Keratinocyte (primary cell): Measurements from ENCODE around the gene SORBS1. TPM values are rescaled to one million over a fixed set of nuclear protein-coding genes. Genes with fewer than 3 reads are reported as not detected.

Experiments
- DNase-seq: peaks from one replicate; pipeline ENCODE4 v3.0.0-alpha.2; 2011; ENCODE audit warnings: low read depth, missing footprints, low spot score
- FAIRE-seq: peaks from 2 replicates; lab custom pipeline; 2011; peaks lifted over from hg19 to GRCh38; lab: Jason Lieb, UNC
- H2AFZ ChIP-seq: 2 replicates; pipeline ENCODE4 v1.6.0; 2012; ENCODE audit warnings: low read length, control low read depth, inconsistent platforms; ENCODE audit not compliant: control insufficient read depth
- H3K27ac ChIP-seq: 2 replicates; pipeline ENCODE4 v1.5.1; 2011; ENCODE audit warnings: low read length; ENCODE audit not compliant: control insufficient read depth, insufficient read depth
- H3K27me3 ChIP-seq: 3 replicates; pipeline ENCODE4 v1.6.0; 2011; ENCODE audit warnings: low read length; ENCODE audit not compliant: control insufficient read depth, insufficient read depth; ENCODE audit errors: extremely low read depth
- H3K36me3 ChIP-seq, 2 experiments: 2 replicates in 1 of 2; 3 replicates in 1 of 2; pipeline ENCODE4 v1.5.1; 2011; ENCODE audit warnings: low read length in 2 of 2, mild to moderate bottlenecking in 1 of 2; ENCODE audit not compliant: control insufficient read depth in 2 of 2, insufficient read depth in 2 of 2; ENCODE audit errors: extremely low read depth in 1 of 2
- H3K4me1 ChIP-seq: 3 replicates; pipeline ENCODE4 v1.5.1; 2011; ENCODE audit warnings: low read length; ENCODE audit not compliant: control insufficient read depth, insufficient read depth; ENCODE audit errors: extremely low read depth
- H3K4me2 ChIP-seq: 3 replicates; pipeline ENCODE4 v1.6.0; 2011; ENCODE audit warnings: low read depth, low read length; ENCODE audit not compliant: control insufficient read depth, insufficient read depth; ENCODE audit errors: extremely low read depth
- H3K4me3 ChIP-seq, 3 experiments: fragments of 200-600 bp in 1 of 3; sonication (generic) in 1 of 3; 2 replicates in 2 of 3; 3 replicates in 1 of 3; pipeline ENCODE4 v1.5.1; 2011 to 2016; ENCODE audit warnings: low read length in 3 of 3, mild to moderate bottlenecking in 3 of 3, control low read depth in 2 of 3, inconsistent platforms in 1 of 3, low read depth in 1 of 3, mixed read lengths in 1 of 3, mixed run types in 1 of 3, moderate library complexity in 1 of 3; ENCODE audit not compliant: control insufficient read depth in 2 of 3, insufficient read depth in 2 of 3; ENCODE audit errors: extremely low read depth in 1 of 3
- H3K79me2 ChIP-seq: 2 replicates; pipeline ENCODE4 v1.6.0; 2012; ENCODE audit warnings: low read length; ENCODE audit not compliant: control insufficient read depth, insufficient read depth
- H3K9ac ChIP-seq: 3 replicates; pipeline ENCODE4 v1.6.0; 2011; ENCODE audit warnings: low read length; ENCODE audit not compliant: control insufficient read depth, insufficient read depth; ENCODE audit errors: extremely low read depth
- H3K9me1 ChIP-seq: 3 replicates; pipeline ENCODE4 v1.6.0; 2011; ENCODE audit warnings: low read length; ENCODE audit not compliant: control insufficient read depth, insufficient read depth; ENCODE audit errors: extremely low read depth
- H3K9me3 ChIP-seq: 2 replicates; pipeline ENCODE4 v1.5.1; 2012; ENCODE audit warnings: low read depth, low read length; ENCODE audit not compliant: control insufficient read depth
- H4K20me1 ChIP-seq: 3 replicates; pipeline ENCODE4 v1.6.0; 2011; ENCODE audit warnings: low read length; ENCODE audit not compliant: control insufficient read depth, insufficient read depth; ENCODE audit errors: extremely low read depth
- CTCF ChIP-seq, 3 experiments: IDR thresholded peaks in 1 of 3; conservative IDR thresholded peaks in 1 of 3; optimal IDR thresholded peaks in 1 of 3; 2 replicates in 2 of 3; 3 replicates in 1 of 3; pipeline versions ENCODE3 to v1.5.1; 2011; ENCODE audit warnings: low read length in 3 of 3, mild to moderate bottlenecking in 3 of 3, moderate library complexity in 2 of 3, control low read depth in 1 of 3, inconsistent platforms in 1 of 3; ENCODE audit not compliant: insufficient read depth in 2 of 3; ENCODE audit errors: extremely low read depth in 1 of 3
- EZH2 ChIP-seq: IDR thresholded peaks from one replicate; pipeline ENCODE4 v1.6.1; 2012; ENCODE audit warnings: inconsistent platforms, mild to moderate bottlenecking, low read length, moderate library complexity
- dilution Hi-C: fragments of 300-500 bp; cut with MboI; formaldehyde crosslinking; loops from one replicate; pipeline ENCODE4 v1.7.0; 2020; ENCODE audit warnings: low sequenced_read_pairs; ENCODE audit not compliant: extremely low pct_ligation_motif_present
- polyA plus RNA-seq, 5 experiments: library from polyadenylated mRNA; depleted of rRNA in 3 of 5; stranded (reverse) in 3 of 5; stranded (forward) in 1 of 5; unstranded in 1 of 5; fragments of >200 nt; gene quantifications; 1 replicate in 1 of 5; 2 replicates in 3 of 5; 3 replicates in 1 of 5; pipeline versions ENCODE4 v1.2.1 to v1.2.3, GENCODE V29; 2011 to 2012; ENCODE audit warnings: missing spikeins in 2 of 5, low read depth in 1 of 5, low replicate concordance in 1 of 5

The SORBS1 gene
- polyA plus RNA-seq, 1 donor (not counting 4 experiments of a cell fraction or from before 2014, with no cell fraction given) = 0.42 TPM

GRCh38 chr10:95279042-95279820 is 281.9 kb downstream of the SORBS1 start:
- Histone ChIP-seq H3K4me2 (peak overlapping the region; percentile 3), H3K4me3 (no peak overlapping the region), H3K27me3 (no peaks in the 10 kb centered on the region), H3K9me3 (no peaks in the 10 kb centered on the region), H3K4me1 (peaks cover 78% of the 10 kb centered on the region), H4K20me1 (peaks cover 3% of the 10 kb centered on the region), H3K79me2 (peaks cover 88% of the 10 kb centered on the region), H3K27ac (peak overlapping the region; percentile 47), H3K9ac (no peak overlapping the region), H3K9me1 (peaks cover 4% of the 10 kb centered on the region), H3K36me3 (peaks cover 3 to 8% of the 10 kb centered on the region in 2 experiments), H2AFZ (no peak overlapping the region)
- dilution Hi-C loops = no loop called here
- TF ChIP-seq CTCF (optimal IDR thresholded peaks at IDR 0.05 in 1 of 3, IDR thresholded peaks at IDR 0.05 in 1 of 3, conservative IDR thresholded peaks at IDR 0.05 in 1 of 3; ENCODE audit: extremely low read depth in 1 of 3, insufficient read depth in 2 of 3, low read length in 3 of 3) (no peak), EZH2 (no peak)
- peak; percentile 74 for FAIRE-seq
- DNase-seq = no peak

GRCh38 chr10:95278061-95278988 is 282.8 kb downstream of the SORBS1 start:
- H3K79me2 ChIP-seq = peaks cover 84% of the 10 kb centered on the region
- DNase-seq (no peak), FAIRE-seq (no peak)
- no peaks in the 10 kb centered on the region for H3K27me3 ChIP-seq
- peak overlapping the region; percentile 0 for H3K27ac ChIP-seq
- H3K4me3 ChIP-seq = no peak overlapping the region
- no peak overlapping the region for H3K9ac ChIP-seq
- H2AFZ ChIP-seq = no peak overlapping the region
- H3K36me3 ChIP-seq = peaks cover 3 to 9% of the 10 kb centered on the region in 2 experiments
- dilution Hi-C loops = no loop called here
- peaks cover 3% of the 10 kb centered on the region for H4K20me1 ChIP-seq
- H3K4me1 ChIP-seq = peaks cover 87% of the 10 kb centered on the region
- H3K4me2 ChIP-seq = no peak overlapping the region
- H3K9me3 ChIP-seq = no peaks in the 10 kb centered on the region
- TF ChIP-seq CTCF (optimal IDR thresholded peaks at IDR 0.05 in 1 of 3, IDR thresholded peaks at IDR 0.05 in 1 of 3, conservative IDR thresholded peaks at IDR 0.05 in 1 of 3; ENCODE audit: extremely low read depth in 1 of 3, insufficient read depth in 2 of 3, low read length in 3 of 3) = no peak
- no peak for TF ChIP-seq EZH2
- H3K9me1 ChIP-seq = peaks cover 4% of the 10 kb centered on the region
